HepG2 (cell line): ENCODE results near the gene CDH23. TPM values are rescaled to one million over a fixed set of nuclear protein-coding genes. Genes with fewer than 3 reads are reported as not detected.

Experiments used
- ATAC-seq: fragments of 200-7000 bp; cut with Tn5 transposase; 3 replicates; pipeline ENCODE4 v1.9.1; 2020; ENCODE audit warnings: mild to moderate bottlenecking, moderate library complexity
- BruUV-seq: library from RNA; stranded (reverse); fragments of 400-500 nt; replicated peaks from 2 replicates; lab custom pipeline; 2021; lab: Mats Ljungman, UMichigan
- CTCF ChIA-PET: fragments of 300-600 bp; formaldehyde crosslinking; extraction: SDS; loops from one replicate; lab custom pipeline; 2021; ENCODE audit warnings: low total read pairs, inconsistent platforms, low intra/inter-chr PET ratio; lab: Yijun Ruan, JAX
- POLR2A ChIA-PET: fragments of 350-600 bp; sonication (Branson Sonifier 250); formaldehyde crosslinking; loops from one replicate; lab custom pipeline; 2020; ENCODE audit warnings: antibody characterized with exemption, inconsistent platforms; lab: Yijun Ruan, JAX
- DNase-seq: peaks from one replicate; pipeline ENCODE4 v3.0.0-alpha.2; 2015; ENCODE audit warnings: low spot score
- FAIRE-seq: peaks from 3 replicates; lab custom pipeline; 2011; peaks lifted over from hg19 to GRCh38; lab: Jason Lieb, UNC
- H2AFZ ChIP-seq: one replicate; pipeline ENCODE4 v1.6.1; 2011; ENCODE audit warnings: low read length, inconsistent platforms
- H3K27ac ChIP-seq: fragments of 300-600 bp; 3 replicates; pipeline ENCODE4 v1.8.0; 2011; ENCODE audit warnings: mixed run types, mild to moderate bottlenecking, mixed read lengths, low read length, inconsistent platforms; ENCODE audit not compliant: insufficient read depth; ENCODE audit errors: extremely low read length
- H3K27me3 ChIP-seq, 2 experiments: fragments of 200-600 bp in 1 of 2; 2 replicates in 1 of 2; 3 replicates in 1 of 2; pipeline versions ENCODE4 v1.6.0 to v1.8.0; 2011; ENCODE audit warnings: low read length in 2 of 2, mild to moderate bottlenecking in 2 of 2, moderate library complexity in 2 of 2, inconsistent platforms in 1 of 2; ENCODE audit not compliant: insufficient read depth in 2 of 2, control insufficient read depth in 1 of 2
- H3K36me3 ChIP-seq, 2 experiments: fragments of 200-600 bp in 1 of 2; replicated peaks in 1 of 2; 2 replicates in 1 of 2; 3 replicates in 1 of 2; pipeline versions ENCODE4 v1.5.1 to v1.8.0; 2011; ENCODE audit warnings: low read length in 2 of 2, inconsistent platforms in 1 of 2; ENCODE audit not compliant: insufficient read depth in 2 of 2, control insufficient read depth in 1 of 2
- H3K4me1 ChIP-seq: 2 replicates; pipeline ENCODE4 v1.5.1; 2012; ENCODE audit warnings: low read length, inconsistent platforms; ENCODE audit not compliant: insufficient read depth
- H3K4me2 ChIP-seq: 2 replicates; pipeline ENCODE4 v1.6.0; 2011; ENCODE audit warnings: low read depth, low read length, inconsistent platforms
- H3K4me3 ChIP-seq, 3 experiments: fragments of 200-600 bp in 1 of 3; sonication (generic), shearing (Covaris generic) in 1 of 3; replicated peaks in 1 of 3; 2 replicates each; pipeline ENCODE4 v1.5.1; 2011 to 2016; ENCODE audit warnings: low read length in 3 of 3, inconsistent platforms in 2 of 3, low read depth in 2 of 3, mild to moderate bottlenecking in 2 of 3, control low read depth in 1 of 3, mixed read lengths in 1 of 3; ENCODE audit not compliant: insufficient read depth in 1 of 3
- H3K79me2 ChIP-seq: one replicate; pipeline ENCODE4 v1.6.1; 2011; ENCODE audit warnings: low read length, inconsistent platforms; ENCODE audit not compliant: insufficient read depth
- H3K9ac ChIP-seq: 2 replicates; pipeline ENCODE4 v1.6.0; 2011; ENCODE audit warnings: mild to moderate bottlenecking, low read depth, low read length, inconsistent platforms; ENCODE audit not compliant: insufficient read depth
- H3K9me3 ChIP-seq: 2 replicates; pipeline ENCODE4 v1.5.1; 2012; ENCODE audit warnings: mild to moderate bottlenecking, low read length
- H4K20me1 ChIP-seq: 2 replicates; pipeline ENCODE4 v1.6.0; 2011; ENCODE audit warnings: inconsistent platforms, mild to moderate bottlenecking, low read length, moderate library complexity; ENCODE audit not compliant: insufficient read depth
- ATM ChIP-seq: fragments of 450-650 bp; IDR thresholded peaks from 2 replicates; pipeline ENCODE4 v1.7.1; 2017; ENCODE audit warnings: mild to moderate bottlenecking, borderline replicate concordance
- DNMT3B ChIP-seq: conservative IDR thresholded peaks from 2 replicates; pipeline ENCODE4 v1.6.1; 2016; ENCODE audit warnings: missing biosample characterization, control low read depth
- HHEX ChIP-seq: IDR thresholded peaks from 2 replicates; pipeline ENCODE4 v1.6.1; 2016; ENCODE audit warnings: control low read depth
- HOXA7 ChIP-seq: sonication (generic); formaldehyde crosslinking; IDR thresholded peaks from 2 replicates; pipeline ENCODE4 v1.8.1; 2022; ENCODE audit warnings: mild to moderate bottlenecking, missing genetic modification reagents, moderate library complexity
- MATR3 ChIP-seq: sonication (generic); formaldehyde crosslinking; IDR thresholded peaks from 2 replicates; pipeline ENCODE4 v1.4.0; 2020; ENCODE audit warnings: missing genetic modification reagents
- SNAI1 ChIP-seq: sonication (generic); formaldehyde crosslinking; IDR thresholded peaks from 2 replicates; pipeline ENCODE4 v1.5.0; 2020; ENCODE audit warnings: mild to moderate bottlenecking, missing genetic modification reagents, borderline replicate concordance
- SP140L ChIP-seq: sonication (generic); formaldehyde crosslinking; IDR thresholded peaks from 2 replicates; pipeline ENCODE4 v1.4.0; 2020; ENCODE audit warnings: missing genetic modification reagents, borderline replicate concordance
- TEAD2 ChIP-seq: sonication (generic); formaldehyde crosslinking; IDR thresholded peaks from 2 replicates; pipeline ENCODE4 v1.9.0; 2021; ENCODE audit warnings: missing genetic modification reagents
- ZNF3 ChIP-seq: IDR thresholded peaks from 2 replicates; pipeline ENCODE4 v1.7.0; 2017; ENCODE audit warnings: inconsistent platforms
- ZSCAN25 ChIP-seq: sonication (generic); formaldehyde crosslinking; IDR thresholded peaks from 2 replicates; pipeline ENCODE4 v1.8.0; 2022; ENCODE audit warnings: mild to moderate bottlenecking, missing genetic modification reagents
- WGBS: methylation state at CpG from one replicate; pipeline ENCODE4 v1.1.6; 2017; ENCODE audit warnings: low lambda C conversion rate; 5-methylcytosine and 5-hydroxymethylcytosine counted together
- in situ Hi-C: cut with HindIII; loops from 2 replicates; pipeline ENCODE4 v1.10.0; 2017; ENCODE audit warnings: low pct_unique_long_range_greater_than_20kb; ENCODE audit not compliant: extremely low pct_ligation_motif_present
- intact Hi-C: fragments of 100-400 bp; cut with micrococcal nuclease; formaldehyde crosslinking; loops from one replicate; pipeline ENCODE4 v1.10.0; 2022; ENCODE audit not compliant: unreplicated experiment
- polyA plus RNA-seq, 8 experiments: library from polyadenylated mRNA; depleted of rRNA in 3 of 8; stranded (reverse) in 7 of 8; unstranded in 1 of 8; fragments of >200 nt; fragmentation: Illumina TruSeq in 4 of 8; extraction: Trizol in 4 of 8; gene quantifications; 2 replicates each; pipeline versions ENCODE4 v1.2.1 to v1.2.3, GENCODE V29; 2011 to 2016; ENCODE audit warnings: low read depth in 4 of 8, missing spikeins in 1 of 8, mixed read lengths in 1 of 8; ENCODE audit not compliant: insufficient read depth in 1 of 8
- total RNA-seq, 5 experiments: library from RNA; depleted of rRNA; stranded (reverse); fragments of >200 nt; fragmentation: Illumina TruSeq; extraction: Trizol; gene quantifications; 2 replicates each; pipeline ENCODE4 v1.2.3, GENCODE V29; 2016; ENCODE audit warnings: low read depth in 1 of 5
- TF ChIP-seq, protein P1 (sequence below): sonication (generic); formaldehyde crosslinking; IDR thresholded peaks from 2 replicates; pipeline ENCODE4 v1.5.0; 2020; ENCODE audit warnings: mild to moderate bottlenecking, missing genetic modification reagents
- TF ChIP-seq, protein P2 (sequence below): sonication (generic); formaldehyde crosslinking; IDR thresholded peaks from 2 replicates; pipeline ENCODE4 v1.5.0; 2020; ENCODE audit warnings: missing genetic modification reagents, mild to moderate bottlenecking, borderline replicate concordance
- TF ChIP-seq, protein P3 (sequence below): IDR thresholded peaks from 2 replicates; pipeline ENCODE4 v1.6.1; 2016

The CDH23 gene
- total and polyA plus RNA-seq, 2 of the 13 experiments (the other 11 are each of a cell fraction or from before 2014, with no cell fraction given) = 0.13 TPM; not detected in 1

DNA sequence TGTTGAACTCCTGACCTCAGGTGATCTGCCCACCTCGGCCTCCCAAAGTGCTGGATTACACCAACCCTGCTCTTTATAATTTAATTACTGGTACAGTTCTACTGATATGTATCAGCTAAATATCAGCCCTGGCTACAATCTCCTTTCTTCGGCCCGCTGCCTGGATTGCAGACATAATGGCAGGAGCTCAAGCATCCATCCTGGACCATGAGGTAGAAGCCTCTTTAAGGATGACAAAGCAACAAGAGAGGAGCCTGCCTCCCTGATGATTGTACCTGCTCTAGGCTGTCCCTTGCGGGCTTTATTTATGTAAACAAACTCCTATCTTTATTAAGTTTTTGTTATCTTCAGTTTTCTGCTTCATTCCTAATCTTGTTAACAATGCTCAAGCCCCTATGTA, 459.9 kb downstream of the CDH23 start:
- H4K20me1 ChIP-seq = no peaks in the 10 kb centered on the region
- POLR2A ChIA-PET = no interaction called here
- H2AFZ ChIP-seq = no peak overlapping the region
- DNase-seq (no peak), ATAC-seq (no peak), FAIRE-seq (no peak)
- in situ Hi-C loops = no loop called here
- H3K9me3 ChIP-seq = no peaks in the 10 kb centered on the region
- intact Hi-C loops = loop anchor here (5.0 kb wide), 1 partner anchor 36 kb away; no protein-coding TSS in a partner anchor
- H3K36me3 ChIP-seq = no peaks in the 10 kb centered on the region
- H3K4me3 ChIP-seq = no peak overlapping the region
- 26% methylated on average over 4 of the region's 4 CpGs for whole genome bisulfite sequencing
- H3K4me2 ChIP-seq = no peak overlapping the region
- H3K27ac ChIP-seq = no peak overlapping the region
- CTCF ChIA-PET = no interaction called here
- no peak for TF ChIP-seq ZSCAN25 (CRISPR knock-in tag)
- no peak for TF ChIP-seq HOXA7 (CRISPR knock-in tag)
- TF ChIP-seq SP140L = no peak
- no peak for TF ChIP-seq ZNF3
- TF ChIP-seq SNAI1 (CRISPR knock-in tag) = no peak
- no peak for TF ChIP-seq ATM
- TF ChIP-seq DNMT3B = no peak
- no peak for TF ChIP-seq MATR3 (CRISPR knock-in tag)
- TF ChIP-seq, protein P1, sequence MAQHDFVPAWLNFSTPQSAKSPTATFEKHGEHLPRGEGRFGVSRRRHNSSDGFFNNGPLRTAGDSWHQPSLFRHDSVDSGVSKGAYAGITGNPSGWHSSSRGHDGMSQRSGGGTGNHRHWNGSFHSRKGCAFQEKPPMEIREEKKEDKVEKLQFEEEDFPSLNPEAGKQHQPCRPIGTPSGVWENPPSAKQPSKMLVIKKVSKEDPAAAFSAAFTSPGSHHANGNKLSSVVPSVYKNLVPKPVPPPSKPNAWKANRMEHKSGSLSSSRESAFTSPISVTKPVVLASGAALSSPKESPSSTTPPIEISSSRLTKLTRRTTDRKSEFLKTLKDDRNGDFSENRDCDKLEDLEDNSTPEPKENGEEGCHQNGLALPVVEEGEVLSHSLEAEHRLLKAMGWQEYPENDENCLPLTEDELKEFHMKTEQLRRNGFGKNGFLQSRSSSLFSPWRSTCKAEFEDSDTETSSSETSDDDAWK (CRISPR knock-in tag) = no peak
- TF ChIP-seq TEAD2 (CRISPR knock-in tag) = no peak
- TF ChIP-seq, protein P2, sequence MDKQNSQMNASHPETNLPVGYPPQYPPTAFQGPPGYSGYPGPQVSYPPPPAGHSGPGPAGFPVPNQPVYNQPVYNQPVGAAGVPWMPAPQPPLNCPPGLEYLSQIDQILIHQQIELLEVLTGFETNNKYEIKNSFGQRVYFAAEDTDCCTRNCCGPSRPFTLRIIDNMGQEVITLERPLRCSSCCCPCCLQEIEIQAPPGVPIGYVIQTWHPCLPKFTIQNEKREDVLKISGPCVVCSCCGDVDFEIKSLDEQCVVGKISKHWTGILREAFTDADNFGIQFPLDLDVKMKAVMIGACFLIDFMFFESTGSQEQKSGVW (CRISPR knock-in tag) = no peak
- TF ChIP-seq, protein P3, sequence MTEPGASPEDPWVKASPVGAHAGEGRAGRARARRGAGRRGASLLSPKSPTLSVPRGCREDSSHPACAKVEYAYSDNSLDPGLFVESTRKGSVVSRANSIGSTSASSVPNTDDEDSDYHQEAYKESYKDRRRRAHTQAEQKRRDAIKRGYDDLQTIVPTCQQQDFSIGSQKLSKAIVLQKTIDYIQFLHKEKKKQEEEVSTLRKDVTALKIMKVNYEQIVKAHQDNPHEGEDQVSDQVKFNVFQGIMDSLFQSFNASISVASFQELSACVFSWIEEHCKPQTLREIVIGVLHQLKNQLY (CRISPR knock-in tag) = no peak
- TF ChIP-seq HHEX (CRISPR knock-in tag) = no peak
- no peaks in the 10 kb centered on the region for H3K79me2 ChIP-seq
- no TSS peak for BruUV-seq
- peaks cover 29% of the 10 kb centered on the region for H3K4me1 ChIP-seq
- no peak overlapping the region for H3K9ac ChIP-seq
- H3K27me3 ChIP-seq = peaks cover 3% of the 10 kb centered on the region in 2 experiments; a peak in 2 of 5 replicates
